ENCODE data around the gene FLVCR2. TPM values are rescaled to one million over a fixed set of nuclear protein-coding genes. Genes with fewer than 3 reads are reported as not detected.

FLVCR2 gene
- total and polyA plus RNA-seq, 2 donors (not counting 1 experiment from before 2014, with no cell fraction given) = 7.0 to 7.3 TPM

GRCh38 chr14:75628816-75629215 lies 50.4 kb downstream of the FLVCR2 start:
- H3K27me3 ChIP-seq (ENCODE audit: control insufficient read depth, insufficient read depth, low read length) = peaks cover 3% of the 10 kb centered on the region
- no peaks in the 10 kb centered on the region for H4K20me1 ChIP-seq (ENCODE audit: control insufficient read depth, extremely low read depth, insufficient read depth, low read length)
- DNase-seq (ENCODE audit: low read depth in 2 of 2) = peak in 1 of 2 donors; percentile 64
- no peaks in the 10 kb centered on the region for H3K79me2 ChIP-seq (ENCODE audit: control insufficient read depth, insufficient read depth, low read length)
- H3K36me3 ChIP-seq (ENCODE audit: control insufficient read depth, insufficient read depth, low read length) = no peaks in the 10 kb centered on the region
- no peaks in the 10 kb centered on the region for H3K9me3 ChIP-seq (ENCODE audit: control insufficient read depth, insufficient read depth, low read depth, low read length)
- TF ChIP-seq EZH2 (IDR thresholded peaks at IDR 0.05; ENCODE audit: low read length, missing control alignments) (no peak), CTCF (conservative IDR thresholded peaks at IDR 0.05 in 1 of 2, IDR thresholded peaks at IDR 0.05 in 1 of 2; ENCODE audit: low read depth in 1 of 2, low read length in 2 of 2) (no peak)
- H2AFZ ChIP-seq (ENCODE audit: low read length) = no peak overlapping the region
- no peak overlapping the region for H3K27ac ChIP-seq (ENCODE audit: insufficient read depth, low read length)
- H3K4me2 ChIP-seq (ENCODE audit: extremely low read depth, insufficient read depth, low read length) = no peak overlapping the region
- H3K4me1 ChIP-seq (ENCODE audit: control insufficient read depth, extremely low read depth, insufficient read depth, low read length) = no peaks in the 10 kb centered on the region
- H3K4me3 ChIP-seq (replicated peaks in 1 of 4; ENCODE audit: control extremely low read depth in 1 of 4, insufficient read depth in 1 of 4, low read depth in 3 of 4, low read length in 4 of 4) = no peak overlapping the region
- H3K9ac ChIP-seq (ENCODE audit: insufficient read depth, low read length) = no peak overlapping the region

DNA sequence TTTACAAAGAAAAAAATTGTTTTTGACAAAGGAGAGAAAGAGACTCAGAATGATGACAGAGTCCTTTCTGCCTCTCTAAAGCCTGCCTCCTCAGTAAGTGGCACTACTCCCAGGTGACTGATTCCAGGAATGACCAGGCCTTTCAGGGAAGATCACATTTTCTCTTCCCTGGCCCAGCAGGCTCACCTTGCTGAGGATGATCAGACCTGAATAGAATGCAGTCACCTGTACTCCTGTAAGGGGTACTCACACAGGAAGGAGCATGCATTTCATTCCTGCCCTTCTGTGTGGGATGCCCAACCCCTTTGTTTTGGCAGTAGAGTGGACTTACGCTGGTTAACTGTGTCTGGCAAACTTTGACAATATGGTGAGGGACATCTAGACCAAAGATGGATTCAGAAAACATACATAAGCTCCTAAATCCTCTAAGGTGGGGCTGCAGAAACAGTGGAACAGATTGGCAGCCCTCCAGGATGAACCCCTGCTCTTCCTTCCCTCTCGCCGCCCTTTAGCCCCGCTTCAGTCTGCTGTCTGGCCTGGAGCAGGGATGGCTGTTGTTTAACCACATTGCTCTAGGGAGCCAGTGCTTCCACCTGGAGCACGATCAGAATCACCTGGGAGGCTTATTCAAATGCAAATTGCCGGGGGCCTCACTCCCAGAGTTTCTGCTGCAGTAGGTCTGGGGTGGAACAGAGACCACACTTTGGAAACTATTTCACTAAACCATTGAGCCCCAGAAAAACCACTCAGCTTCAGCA lies 52.5 kb downstream of the FLVCR2 start:
- Histone ChIP-seq H3K9ac (ENCODE audit: insufficient read depth, low read length) (no peak overlapping the region), H3K4me3 (replicated peaks in 1 of 4; ENCODE audit: control extremely low read depth in 1 of 4, insufficient read depth in 1 of 4, low read depth in 3 of 4, low read length in 4 of 4) (no peak overlapping the region), H2AFZ (ENCODE audit: low read length) (no peak overlapping the region), H3K27ac (ENCODE audit: insufficient read depth, low read length) (no peak overlapping the region), H3K27me3 (ENCODE audit: control insufficient read depth, insufficient read depth, low read length) (peaks cover 3% of the 10 kb centered on the region), H3K79me2 (ENCODE audit: control insufficient read depth, insufficient read depth, low read length) (no peaks in the 10 kb centered on the region), H3K9me3 (ENCODE audit: control insufficient read depth, insufficient read depth, low read depth, low read length) (no peaks in the 10 kb centered on the region), H3K4me1 (ENCODE audit: control insufficient read depth, extremely low read depth, insufficient read depth, low read length) (no peaks in the 10 kb centered on the region), H3K4me2 (ENCODE audit: extremely low read depth, insufficient read depth, low read length) (no peak overlapping the region), H4K20me1 (ENCODE audit: control insufficient read depth, extremely low read depth, insufficient read depth, low read length) (no peaks in the 10 kb centered on the region), H3K36me3 (ENCODE audit: control insufficient read depth, insufficient read depth, low read length) (no peaks in the 10 kb centered on the region)
- TF ChIP-seq CTCF (conservative IDR thresholded peaks at IDR 0.05 in 1 of 2, IDR thresholded peaks at IDR 0.05 in 1 of 2; ENCODE audit: low read depth in 1 of 2, low read length in 2 of 2) (no peak), EZH2 (IDR thresholded peaks at IDR 0.05; ENCODE audit: low read length, missing control alignments) (no peak)
- no peak for DNase-seq (ENCODE audit: low read depth in 2 of 2)

- H3K9me3 ChIP-seq (ENCODE audit: control insufficient read depth, insufficient read depth, low read depth, low read length) = no peaks in the 10 kb centered on the region
- DNase-seq (ENCODE audit: low read depth in 2 of 2) = peak in 1 of 2 donors; percentile 54
- no peak overlapping the region for H3K27ac ChIP-seq (ENCODE audit: insufficient read depth, low read length)
- no peaks in the 10 kb centered on the region for H4K20me1 ChIP-seq (ENCODE audit: control insufficient read depth, extremely low read depth, insufficient read depth, low read length)
- no peaks in the 10 kb centered on the region for H3K36me3 ChIP-seq (ENCODE audit: control insufficient read depth, insufficient read depth, low read length)
- no peak overlapping the region for H3K4me2 ChIP-seq (ENCODE audit: extremely low read depth, insufficient read depth, low read length)
- H3K79me2 ChIP-seq (ENCODE audit: control insufficient read depth, insufficient read depth, low read length) = no peaks in the 10 kb centered on the region
- H3K4me1 ChIP-seq (ENCODE audit: control insufficient read depth, extremely low read depth, insufficient read depth, low read length) = no peaks in the 10 kb centered on the region
- TF ChIP-seq CTCF (conservative IDR thresholded peaks at IDR 0.05 in 1 of 2, IDR thresholded peaks at IDR 0.05 in 1 of 2; ENCODE audit: low read depth in 1 of 2, low read length in 2 of 2) (no peak), EZH2 (IDR thresholded peaks at IDR 0.05; ENCODE audit: low read length, missing control alignments) (no peak)
- H2AFZ ChIP-seq (ENCODE audit: low read length) = no peak overlapping the region
- no peak overlapping the region for H3K9ac ChIP-seq (ENCODE audit: insufficient read depth, low read length)
- peaks cover 3% of the 10 kb centered on the region for H3K27me3 ChIP-seq (ENCODE audit: control insufficient read depth, insufficient read depth, low read length)
- H3K4me3 ChIP-seq (replicated peaks in 1 of 4; ENCODE audit: control extremely low read depth in 1 of 4, insufficient read depth in 1 of 4, low read depth in 3 of 4, low read length in 4 of 4) = no peak overlapping the region
These were observed 53.0 kb downstream of the FLVCR2 start for GRCh38 chr14:75631453-75631831.

All from fibroblast of lung (primary cell).